Activated CD4-positive, alpha-beta T cell treated with anti-CD3 and anti-CD28 coated beads for 24 hours (primary cell): ENCODE measurements around the gene EZH2.
A peak's percentile ranks its signal among the peaks of the same experiment; 100 is the strongest.

Experiments
- DNase-seq, 2 donors: peaks; one replicate each; pipeline ENCODE4 v3.0.0-alpha.2; 2020; ENCODE audit warnings: low read depth in 2 of 2

EZH2 gene

DNA sequence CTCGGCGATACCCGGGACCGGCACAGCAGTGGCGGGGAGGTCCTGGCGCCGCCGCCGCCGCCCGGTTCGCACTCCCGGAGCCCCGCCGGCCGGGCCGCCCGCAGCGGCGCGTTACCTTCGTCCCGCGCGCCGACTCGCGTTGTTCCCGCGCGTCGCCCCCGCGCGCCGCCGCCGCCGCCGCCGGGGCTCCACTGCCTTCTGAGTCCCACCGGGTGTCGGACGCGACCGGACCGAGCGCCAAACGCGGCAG lies at the start of gene EZH2:
Gene EZH2, minus strand, starts transcription at position 243 of the 250 bp plus-strand sequence. CDS start 36,993 bp downstream, outside the sequence.
- no peak for DNase-seq

DNA sequence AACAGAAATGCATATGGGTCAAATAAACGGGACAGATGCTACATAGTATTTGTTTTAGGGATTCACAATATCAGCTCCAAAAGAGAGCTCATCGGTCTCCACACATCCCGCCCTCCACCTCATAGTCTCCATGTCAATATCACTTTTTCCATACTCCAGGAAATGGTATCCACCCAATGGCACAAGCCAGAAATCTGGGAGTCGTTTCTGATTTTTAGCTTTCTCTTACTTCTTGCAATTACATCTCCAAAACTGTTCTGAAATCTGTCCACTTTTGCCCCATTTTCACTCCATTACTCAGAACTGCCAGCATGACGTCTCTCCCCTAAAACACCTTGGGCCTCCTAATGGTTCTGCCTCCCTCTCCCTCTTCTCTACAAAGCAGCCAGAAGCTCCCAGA lies 47.4 kb upstream of the EZH2 start:
- DNase-seq: no peak

DNA sequence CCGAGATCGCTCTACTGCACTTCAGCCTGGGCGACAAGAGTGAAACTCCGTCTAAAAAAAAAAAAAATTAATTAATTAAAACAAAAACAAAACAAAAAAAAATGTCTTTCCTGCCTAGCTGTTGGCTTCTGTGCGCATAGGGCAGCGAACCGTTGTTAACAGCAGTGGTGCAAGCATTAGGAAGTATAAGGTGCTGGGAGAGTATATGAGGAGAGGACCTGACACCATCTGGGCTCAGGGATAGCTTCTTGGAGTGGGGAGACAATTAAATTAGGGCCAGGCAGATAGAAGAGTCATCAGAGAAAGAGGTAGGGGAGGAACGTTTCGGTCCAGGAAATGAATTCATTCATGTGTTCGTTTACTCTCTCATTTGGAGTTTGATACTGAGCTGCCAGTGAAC lies 46.2 kb upstream of the EZH2 start:
- no peak for DNase-seq

DNA sequence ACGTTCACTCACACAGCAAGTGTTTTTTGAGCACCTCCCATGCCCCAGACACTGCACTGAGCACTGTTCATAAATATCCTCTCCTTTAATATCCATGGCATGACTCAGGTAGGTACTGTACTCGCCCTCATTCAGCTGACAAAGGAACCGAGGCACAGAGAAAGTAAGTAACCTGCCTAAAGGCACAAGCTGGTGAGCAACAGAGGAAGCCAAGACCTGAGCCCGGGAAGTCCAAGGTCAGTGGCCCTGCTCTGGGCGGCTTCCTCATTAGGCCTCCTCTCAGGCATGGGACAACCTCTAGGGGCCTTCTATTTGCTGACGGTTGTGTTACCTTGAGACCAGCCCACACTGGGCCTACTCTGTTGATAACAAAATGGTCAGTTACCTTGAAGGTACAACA lies 45.1 kb upstream of the EZH2 start:
- DNase-seq: no peak

DNA sequence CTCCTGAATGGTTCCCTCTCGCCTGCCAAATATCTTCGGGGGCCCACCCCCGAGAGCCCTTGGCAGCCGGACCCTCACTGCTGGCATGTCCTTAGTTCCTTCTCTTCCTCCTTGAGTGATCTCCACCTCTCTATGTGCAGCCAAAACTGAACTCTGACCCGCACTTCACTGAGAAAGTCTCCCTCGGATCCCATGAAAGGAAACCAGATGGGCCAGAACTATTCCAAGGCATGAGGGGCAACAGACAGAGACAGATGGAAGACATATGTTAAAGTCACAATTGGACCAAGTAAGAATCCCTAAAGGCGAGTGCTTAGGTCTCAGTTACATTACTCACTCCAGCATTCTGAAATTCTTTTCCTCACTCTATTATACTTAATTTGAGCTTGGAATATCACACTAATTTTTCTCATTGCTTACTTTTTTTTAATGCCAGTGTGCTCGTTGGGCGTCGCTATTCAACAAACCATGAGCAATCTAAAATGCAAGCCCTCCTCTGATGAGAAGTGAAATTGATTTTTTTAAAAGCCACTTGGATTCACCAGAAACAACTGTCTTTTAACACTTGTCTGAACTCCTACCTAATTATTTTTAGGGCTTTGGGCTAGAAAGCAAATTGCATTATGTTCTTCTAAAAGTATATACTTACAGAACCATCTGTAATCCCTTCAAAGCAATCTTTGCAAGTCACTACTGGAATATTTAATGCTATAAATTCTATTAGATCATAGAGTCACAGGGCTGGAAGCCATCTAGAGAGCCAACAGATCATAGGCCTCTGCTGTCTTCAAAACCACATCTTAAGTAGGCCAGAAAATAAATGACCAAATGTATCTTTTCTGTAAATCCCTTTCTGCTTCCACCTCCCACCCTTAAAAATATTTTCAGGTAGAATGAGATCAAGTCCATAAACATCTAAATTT lies 43.3 kb upstream of the EZH2 start:
- no peak for DNase-seq

DNA sequence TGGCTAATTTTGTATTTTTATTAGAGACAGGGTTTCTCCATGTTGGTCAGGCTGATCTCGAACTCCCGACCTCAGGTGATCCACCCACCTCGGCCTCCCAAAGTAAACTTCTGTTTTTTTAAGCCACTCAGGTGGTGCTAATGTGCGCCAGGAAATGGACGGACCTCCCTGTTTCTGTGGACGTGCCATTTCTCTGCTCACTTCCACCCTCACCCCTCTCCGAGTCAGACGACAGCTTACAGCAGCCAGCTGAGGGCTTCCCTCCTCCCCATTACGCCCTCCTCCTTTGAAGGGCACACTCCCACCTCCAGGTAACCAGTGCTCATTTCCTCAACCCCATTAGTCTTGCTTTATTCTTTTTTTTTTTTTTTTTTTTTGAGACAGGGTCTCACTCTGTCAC lies 41.7 kb upstream of the EZH2 start:
- DNase-seq: no peak

DNA sequence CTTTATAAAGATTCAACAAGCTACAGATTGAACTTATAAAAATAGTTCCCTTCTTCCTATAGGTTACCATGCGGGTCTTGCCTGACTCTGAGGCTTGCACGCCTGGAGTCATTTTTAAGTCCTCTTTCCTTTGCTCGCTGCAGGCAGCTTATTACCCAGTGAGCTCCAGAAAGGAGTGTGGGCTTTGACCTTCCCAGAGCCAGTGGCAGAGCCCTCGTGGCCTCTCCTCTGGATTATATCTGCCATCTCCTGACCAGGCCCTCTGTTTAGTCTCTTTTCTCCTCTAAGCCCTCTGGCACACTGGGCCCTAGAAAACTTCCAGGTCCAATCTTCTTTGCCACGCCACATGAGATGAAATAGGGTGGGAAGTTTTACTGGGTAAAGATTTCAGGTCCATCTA lies 39.9 kb upstream of the EZH2 start:
- no peak for DNase-seq

DNA sequence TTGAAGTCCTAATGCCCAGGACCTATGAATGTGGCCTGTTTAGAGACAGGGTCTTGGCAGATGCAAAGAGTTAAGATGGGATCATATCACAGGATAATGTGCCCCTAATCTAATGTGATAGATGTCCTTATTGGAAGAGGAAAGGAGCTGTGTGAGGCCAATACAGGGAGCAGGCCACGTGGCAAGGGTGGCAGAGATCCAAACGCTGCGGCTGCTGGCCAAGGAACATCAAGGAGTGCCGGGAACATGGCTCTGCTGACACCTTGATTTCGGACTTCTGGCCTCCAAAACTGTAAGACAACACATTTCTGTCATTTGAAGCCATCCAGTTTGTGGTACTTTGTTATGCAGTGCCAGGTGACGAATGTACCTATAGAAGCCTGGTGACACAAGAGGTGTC lies 37.7 kb upstream of the EZH2 start:
- no peak for DNase-seq

DNA sequence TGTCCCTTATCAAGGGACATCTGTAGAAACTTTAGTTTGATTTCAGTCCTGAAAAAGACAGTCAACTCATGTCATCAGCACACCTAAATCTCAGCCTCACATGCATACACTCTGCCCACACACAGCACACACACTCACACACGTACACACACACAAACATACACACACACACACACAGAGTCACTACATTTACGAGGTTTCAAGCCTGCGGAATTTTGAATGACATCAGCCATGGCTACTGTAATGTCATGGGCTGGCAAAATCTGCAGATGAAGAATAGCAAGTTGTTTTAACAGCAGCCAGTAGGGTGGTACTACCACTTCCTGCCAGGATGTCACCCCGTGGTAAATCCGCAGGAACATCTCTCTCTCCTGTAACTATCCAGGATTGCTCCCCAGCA lies 37.1 kb upstream of the EZH2 start:
- DNase-seq: no peak

DNA sequence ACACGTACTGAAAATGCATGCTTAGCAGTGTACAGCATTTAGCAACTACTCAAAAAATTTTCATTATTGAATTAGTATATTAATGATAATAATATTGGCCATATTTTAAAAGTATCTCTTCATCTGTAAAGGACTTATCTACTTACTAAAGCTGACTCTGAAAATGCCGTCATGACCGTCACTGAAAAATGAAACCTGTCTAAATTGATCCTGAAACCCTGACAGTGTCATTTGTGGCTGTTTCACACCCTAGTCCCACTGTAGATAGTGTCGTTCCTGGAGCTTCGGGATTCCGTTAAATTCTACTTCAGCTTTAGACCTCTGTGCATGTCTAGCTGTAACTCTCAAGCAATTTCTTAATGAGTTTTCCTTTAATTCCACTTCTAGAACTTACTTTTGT lies 35.8 kb upstream of the EZH2 start:
- no peak for DNase-seq

DNA sequence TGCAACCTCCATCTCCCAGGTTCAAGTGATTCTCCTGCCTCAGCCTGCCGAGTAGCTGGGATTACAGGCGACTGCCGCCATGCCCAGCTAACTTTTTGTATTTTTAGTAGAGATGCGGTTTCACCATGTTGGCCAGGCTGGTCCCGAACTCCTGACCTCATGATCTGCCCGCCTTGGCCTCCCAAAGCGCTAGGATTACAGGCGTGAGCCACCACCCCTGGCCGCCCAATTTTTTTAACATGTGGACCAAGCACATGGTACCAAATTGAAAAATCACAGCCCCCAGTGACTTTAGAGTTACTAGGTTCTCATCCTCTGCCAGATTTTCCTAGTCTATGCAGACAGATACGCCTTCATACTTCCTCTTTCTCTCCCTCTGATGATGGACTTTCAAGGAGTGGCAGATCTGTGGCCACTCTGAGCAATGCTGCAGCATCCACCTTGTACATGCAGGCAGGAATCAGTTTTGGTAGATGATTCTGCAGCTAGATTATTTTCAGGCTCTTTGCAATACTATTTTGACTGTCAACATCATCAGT lies 34.0 kb upstream of the EZH2 start:
- DNase-seq: no peak

DNA sequence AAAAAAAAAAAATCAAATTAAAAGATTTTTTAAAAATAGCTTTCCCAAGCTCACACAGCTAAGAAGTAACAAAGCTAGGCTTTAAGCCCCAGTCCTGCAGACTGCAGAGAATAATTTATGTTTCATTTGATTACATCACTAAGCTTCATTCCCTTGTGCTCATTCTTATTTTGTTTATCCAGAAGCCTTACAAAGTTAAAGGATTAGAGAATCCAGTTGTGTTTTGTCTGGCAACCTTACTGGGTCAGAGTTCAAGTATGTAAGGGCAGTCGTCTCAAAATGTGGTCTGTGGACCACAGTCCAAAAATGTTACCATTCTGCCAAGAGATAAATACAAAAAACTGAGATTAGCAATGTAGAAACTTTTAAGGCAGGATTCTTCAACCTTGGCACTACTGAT lies 32.1 kb upstream of the EZH2 start:
- no peak for DNase-seq

DNA sequence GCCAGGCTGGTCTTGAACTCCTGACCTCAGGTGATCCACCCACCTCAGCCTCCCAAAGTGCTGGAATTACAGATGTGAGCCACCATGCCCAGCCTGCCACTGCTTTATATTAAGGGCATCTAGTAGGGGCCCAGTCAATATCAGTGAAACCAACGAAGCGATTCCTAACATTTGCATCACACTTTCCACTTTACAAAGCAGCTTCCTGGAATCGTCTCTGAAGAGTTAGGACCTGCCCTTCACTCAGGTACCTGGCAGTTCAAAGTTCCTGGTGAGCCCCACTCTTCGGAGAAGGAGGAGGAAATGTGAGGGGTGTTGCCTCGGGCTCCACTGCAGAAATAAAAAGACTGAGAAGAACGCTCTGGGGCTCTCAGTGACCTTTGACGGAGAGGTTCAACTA lies 31.1 kb upstream of the EZH2 start:
- DNase-seq: no peak

DNA sequence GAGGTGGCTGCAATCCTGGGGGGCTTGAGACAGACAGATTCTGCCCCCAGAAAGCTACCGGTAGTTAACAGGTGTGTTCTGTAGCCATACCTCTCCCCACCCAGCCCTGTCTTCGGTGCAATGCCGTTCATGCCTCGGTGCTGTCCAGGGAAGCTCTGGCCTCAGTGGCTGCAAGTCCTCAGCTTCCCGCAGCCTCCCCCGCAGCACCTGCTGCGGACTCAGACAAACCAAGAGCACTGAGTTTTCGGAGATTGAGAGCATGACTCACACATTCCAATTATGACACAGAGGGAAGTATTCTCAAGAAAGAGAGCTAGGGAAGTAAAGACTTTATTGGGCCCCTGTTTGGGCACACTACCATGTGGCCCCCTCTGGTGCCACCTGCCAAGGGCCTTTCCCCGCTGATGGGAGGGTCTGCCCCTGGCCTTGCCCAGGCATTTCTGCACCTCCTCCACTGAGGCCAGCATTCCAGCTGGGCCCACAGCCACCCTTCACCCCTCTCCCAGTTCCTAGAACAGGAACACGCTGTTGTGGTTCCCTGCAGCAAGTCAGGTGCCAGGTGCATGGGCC lies 30.2 kb upstream of the EZH2 start:
- DNase-seq: peak; percentile 33 to 36

DNA sequence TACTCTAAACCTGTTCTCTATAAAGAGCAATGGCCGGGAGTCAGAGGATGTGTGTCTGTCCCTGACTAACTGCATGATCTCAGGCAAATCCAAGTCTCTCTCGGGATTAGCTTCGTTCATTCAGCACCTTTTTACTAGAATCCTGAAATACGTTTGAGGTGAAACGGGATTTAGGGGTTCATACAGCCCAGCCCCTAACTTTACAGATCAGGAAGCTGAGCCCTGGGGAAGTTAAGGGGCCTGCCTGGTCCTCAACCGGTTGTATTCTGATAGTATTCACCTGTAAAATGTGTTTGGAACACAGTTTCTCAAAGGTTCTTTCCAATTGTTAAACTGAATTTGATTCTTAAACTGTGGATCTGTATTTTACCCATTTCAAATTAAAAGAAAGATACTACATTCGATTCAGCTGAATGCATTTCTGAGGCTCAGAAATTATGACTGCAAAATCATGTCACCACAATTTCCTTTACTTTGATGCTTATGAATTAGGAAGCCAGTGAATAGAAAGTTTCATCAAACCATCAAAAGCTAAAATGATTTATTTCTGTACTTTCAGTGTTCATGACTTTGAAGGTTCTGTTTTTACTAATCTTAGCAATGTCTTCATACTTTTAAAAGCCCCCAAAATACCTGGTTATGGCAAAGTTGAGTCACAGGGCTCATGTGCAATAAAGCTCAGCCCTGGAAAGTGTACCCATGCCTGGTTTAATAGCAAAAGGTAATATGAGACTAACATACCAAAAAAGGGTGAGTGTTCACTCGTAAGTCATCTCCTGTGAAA lies 28.9 kb upstream of the EZH2 start:
- DNase-seq: peak; percentile 31 to 62

DNA sequence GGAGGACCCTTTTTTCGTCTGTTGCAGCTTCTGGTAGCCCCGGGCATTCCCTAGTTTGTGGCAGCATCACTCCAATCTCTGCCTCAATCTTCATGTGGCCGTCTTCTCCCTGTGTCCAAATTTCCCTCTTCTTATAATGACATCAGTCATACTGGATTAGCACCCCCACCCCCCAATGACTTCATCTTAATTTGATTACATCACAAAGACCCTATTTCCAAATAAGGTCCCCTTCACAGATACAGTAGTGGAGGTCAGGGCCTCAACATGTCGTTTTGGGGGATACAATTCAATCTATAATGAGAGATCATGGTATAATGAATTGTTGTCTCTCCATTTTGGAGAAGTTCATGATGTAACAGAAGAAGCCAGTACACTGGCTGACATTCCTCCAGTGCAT lies 28.1 kb upstream of the EZH2 start:
- DNase-seq: no peak

DNA sequence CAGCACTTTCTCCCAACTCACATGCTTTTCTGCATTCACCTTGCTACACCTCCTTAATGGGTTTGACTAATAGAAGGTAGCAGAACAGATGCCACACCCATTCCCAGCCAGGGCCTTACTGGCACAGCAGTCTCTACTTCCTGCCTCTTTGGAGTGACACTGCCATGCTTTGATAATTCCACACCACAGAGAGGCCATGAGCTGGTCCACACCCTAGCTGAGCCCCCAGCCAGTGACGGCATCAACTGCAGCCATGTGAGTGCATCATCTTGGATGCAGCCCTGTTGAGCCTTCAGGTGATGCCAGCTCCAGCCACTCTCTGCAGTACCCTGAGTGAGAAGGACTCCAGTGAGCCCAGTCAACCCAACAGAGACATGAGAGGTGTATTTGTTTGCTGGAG lies 27.5 kb upstream of the EZH2 start:
- DNase-seq: no peak

DNA sequence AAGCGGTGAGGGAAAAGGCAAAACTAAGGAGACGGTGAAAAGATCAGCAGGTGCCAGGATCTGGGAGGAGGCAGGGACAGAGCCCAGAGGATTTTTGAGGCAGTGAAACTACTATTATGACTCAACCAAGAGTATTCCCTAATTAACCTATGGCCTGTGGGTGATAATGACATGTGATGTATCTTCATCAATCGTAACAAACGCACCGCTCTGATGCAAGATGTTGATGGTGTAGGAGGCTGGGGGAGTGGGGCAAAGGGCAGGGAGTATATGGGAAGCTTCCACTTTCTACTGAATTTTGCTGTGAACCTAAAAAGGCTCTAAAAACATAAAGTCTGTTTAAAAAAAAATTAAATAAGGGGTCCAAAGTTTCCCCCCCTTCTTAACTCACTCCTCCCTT lies 25.5 kb upstream of the EZH2 start:
- DNase-seq: no peak

DNA sequence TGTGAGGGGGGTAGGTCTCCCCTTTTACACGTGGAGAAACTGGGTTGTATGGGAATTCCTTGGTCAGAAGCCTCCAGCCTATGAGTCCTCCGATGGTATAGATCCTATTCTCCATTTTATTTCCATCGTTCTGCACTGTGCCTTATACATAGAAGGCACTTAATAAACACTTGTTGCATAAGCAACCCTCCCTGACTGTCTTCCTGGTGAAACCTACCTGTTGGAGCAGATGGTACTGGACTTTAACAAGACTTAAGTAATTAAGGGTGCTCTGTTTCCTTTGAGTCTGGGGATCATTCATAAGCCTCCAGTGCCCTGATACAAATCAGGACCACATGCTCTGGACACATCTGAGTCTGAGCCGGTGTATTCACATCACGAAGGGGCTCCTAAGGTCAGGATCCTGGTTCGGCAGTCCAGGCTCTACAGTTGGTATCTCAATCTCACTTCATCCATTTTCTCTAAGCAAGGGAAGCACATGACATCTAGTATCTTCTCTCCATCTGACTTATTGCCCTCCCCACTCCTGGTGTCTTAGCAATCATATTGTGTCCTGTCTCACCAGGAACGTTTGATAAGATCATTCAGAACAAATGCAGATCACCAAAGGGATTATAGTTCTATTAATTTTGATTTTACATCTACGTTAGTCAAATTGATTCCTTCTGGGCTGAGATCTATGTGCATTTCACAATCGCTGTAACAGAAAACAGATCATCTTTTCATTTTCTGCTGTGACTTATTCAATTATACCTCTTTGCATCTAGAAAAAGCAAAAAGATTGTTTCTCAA lies 22.8 kb upstream of the EZH2 start:
- DNase-seq: no peak

DNA sequence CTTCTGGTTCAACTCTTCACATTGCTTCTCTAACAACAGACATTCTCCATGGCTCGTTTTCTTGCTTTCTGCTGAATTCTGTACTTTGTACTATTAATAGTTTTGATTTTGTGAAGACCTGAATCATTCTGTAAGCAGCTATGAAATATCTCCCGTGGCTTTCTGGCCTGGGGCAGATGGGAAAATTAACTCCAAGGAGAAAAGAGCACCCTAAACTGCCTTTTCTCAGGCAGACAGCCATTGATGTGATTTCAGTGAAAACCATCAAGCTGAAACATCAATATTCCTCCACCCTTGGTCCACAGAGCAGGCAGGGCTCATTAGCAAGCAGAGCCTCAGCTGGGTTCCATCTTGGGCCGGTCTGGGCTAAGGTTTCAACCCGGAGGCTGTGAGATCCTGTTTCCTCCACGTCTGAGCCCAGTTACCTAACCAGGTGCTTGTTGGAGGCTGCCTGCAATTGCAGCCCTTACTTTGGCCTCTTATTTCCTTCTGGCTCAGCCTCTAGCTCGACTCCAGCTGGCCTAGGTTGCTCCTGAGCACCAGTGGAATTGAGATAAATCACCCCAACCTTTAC lies 21.1 kb upstream of the EZH2 start:
- no peak for DNase-seq

DNA sequence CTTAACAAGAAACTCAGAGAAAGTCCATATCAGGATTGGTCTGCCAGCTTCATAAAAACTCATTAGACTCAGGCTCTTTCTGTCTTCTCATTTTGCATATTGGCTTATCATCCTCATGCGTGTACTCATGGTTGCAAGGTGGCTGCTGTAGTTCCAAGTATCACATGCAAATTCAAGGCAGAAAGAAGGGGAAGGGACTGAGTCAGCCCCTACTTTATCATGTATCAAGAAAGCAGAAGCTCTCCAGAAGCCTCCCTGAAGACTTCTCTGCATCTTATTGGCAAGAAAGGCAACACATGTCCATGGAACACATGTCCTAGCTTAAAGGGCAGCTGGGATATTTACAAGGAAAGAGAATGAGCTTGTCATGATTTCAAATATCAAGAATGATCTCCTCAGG lies 19.4 kb upstream of the EZH2 start:
- DNase-seq: no peak

DNA sequence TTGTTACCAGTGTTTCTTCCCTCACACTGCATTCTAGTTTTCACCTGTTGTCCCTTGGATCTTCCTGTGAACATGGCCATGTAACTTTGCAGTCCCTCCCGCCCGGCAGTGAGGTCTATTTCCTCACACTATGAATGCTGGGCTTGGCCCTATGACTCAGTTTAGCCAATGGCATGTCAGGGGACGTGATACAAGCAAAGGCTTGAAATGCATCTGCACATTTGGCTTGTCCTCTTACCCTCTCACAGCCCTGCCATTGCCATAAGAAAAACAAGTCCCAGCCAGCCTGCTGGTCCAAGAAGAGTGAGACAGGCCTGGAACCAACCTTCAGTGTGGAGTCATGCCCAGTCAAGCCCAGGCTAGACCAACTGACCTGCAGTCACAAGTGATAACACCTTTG lies 17.1 kb upstream of the EZH2 start:
- DNase-seq: no peak
